HG02885 (cell line): ENCODE results near the gene ERH.
"Not testable (repeated sequence)": the region's sequence is repeated elsewhere in the genome, so short reads cannot be mapped to it uniquely, and the experiment has no call there.

Experiments
- ATAC-seq: cut with Tn5 transposase; IDR thresholded peaks from one replicate; pipeline ENCODE4 v1.9.1; 2021; ENCODE audit warnings: mild to moderate bottlenecking; ENCODE audit not compliant: unreplicated experiment, poor library complexity

Gene ERH

DNA sequence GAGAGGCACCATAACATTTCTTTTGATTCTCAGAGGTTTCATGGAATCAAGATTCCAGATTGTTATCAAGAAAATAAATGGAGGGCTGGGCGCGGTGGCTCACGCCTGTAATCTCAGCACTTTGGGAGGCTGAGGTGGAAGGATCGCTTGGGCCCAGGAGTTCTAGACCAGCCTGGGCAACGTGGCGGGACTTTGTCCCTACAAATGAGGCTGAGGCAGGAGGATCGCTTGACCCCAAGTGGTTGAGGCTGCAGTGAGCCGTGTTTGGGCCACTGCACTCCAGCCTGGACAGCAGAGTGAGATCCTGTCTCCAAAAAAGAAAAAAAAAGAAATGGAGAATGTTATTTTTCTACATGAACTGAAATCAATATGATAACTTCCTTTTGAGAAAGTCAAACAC, 1.7 kb upstream of the ERH start:
- no peak for ATAC-seq

DNA sequence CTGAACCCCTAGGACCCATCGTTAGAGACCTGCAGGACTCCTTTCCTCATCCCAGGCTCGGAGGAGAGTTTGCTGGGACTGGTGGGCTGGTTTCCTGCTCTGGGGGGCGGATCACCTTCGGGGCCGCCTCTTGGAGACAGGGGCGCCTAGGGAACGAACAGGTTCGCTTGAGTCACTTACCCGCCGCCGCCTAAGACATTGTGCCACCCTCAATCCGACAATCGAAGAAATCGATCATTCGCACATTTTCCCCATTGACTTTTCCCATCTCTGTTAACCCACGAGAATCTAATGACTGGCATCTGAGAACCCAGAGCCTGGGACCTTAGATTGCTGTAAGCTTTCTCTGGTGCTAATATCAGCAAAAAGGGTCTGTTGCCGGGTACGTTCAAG, 715 bp upstream of the ERH start:
- ATAC-seq = peak; percentile 10

DNA sequence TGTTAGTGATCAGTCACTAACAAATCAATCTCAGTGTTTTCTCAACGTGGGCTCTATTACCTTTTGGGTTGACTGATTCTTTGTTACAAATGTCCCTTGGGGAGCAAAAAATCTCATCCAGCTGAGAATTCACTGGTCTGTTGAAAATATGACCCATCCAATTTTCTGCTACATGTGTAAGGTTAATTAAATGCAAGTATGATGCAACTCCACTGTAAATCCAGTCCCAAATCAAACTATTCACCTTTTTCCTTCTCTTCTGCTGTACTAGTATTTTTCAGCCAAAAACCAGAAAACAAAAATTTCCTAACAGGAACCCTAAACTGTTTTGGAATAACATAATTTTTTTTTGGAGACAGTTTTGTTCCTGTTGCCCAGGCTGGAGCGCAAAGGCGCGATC, 2.2 kb downstream of the ERH start:
- no peak for ATAC-seq

DNA sequence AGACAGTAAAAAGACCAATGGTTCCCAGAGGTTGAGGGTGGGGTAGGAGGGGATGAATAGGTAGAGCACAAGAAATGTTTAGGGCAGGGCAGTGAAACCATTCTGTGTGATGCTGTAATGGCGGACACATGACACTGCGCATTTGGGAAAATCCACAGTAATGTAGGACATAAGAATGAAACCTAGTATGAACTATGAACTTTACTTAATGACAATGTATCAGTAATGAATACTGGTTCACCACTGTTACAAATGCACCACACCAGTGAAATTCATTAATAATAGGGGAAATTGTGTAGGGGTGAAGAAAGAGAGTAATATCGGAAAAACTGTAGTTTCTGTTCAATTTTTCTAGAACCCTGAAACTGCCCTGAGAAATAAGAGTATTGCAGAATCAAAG, 5.6 kb downstream of the ERH start:
- no peak for ATAC-seq

DNA sequence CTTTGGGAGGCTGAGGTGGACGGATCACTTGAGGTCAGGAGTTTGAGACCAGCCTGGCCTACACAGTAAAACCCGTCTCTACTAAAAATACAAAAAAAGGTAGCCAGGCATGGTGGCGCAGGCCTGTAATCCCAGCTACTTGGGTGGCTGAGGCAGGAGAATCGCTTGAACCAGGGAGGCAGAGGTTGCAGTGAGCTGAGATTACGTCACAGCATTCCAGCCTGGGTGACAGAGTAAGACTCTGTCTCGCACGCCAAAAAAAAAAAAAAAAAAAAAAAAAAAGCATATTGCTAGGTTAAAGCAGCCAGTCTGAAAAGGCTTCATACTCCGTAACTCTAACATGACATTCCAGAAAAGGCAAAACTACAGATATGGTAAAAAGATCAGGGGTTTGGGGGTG, 6.7 kb downstream of the ERH start:
- ATAC-seq = not testable (repeated sequence)

DNA sequence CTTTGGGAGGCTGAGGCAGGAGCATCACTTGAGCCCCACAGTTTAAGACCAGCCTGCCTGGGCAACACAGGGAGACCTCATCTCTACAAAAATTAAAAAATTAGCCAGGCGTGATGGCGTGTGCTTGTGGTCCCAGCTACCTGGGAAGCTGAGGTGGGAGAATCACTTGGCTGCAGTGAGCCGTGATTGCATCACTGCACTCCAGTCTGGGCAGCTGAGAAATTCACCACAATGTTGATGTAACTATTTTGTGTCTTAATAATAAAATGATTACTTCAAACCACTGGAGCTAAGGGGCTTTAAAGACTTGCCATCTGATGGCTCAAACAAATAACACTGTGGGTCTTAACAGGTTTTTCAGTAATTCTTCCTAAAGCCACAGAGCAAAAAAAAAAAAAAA, 10.8 kb downstream of the ERH start:
- ATAC-seq = no peak

DNA sequence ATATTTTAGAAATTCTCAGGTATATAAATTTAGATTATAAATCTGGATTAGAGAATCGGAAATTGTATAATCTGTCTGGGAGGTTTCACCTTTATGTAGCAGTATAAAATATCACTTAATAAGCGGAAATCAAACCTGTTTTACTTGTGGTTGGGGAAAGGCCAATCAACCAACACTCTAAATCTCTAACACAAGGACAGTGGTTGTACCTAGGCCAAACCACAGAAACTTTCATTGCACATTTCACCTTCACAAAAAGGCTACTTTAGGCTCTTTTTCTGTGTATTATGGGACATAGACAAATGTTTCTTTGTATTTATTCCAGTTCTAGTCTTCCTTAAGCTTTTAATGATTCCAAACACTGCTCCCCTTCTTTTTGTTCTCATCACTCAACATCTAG, 19.8 kb downstream of the ERH start:
- ATAC-seq = no peak

DNA sequence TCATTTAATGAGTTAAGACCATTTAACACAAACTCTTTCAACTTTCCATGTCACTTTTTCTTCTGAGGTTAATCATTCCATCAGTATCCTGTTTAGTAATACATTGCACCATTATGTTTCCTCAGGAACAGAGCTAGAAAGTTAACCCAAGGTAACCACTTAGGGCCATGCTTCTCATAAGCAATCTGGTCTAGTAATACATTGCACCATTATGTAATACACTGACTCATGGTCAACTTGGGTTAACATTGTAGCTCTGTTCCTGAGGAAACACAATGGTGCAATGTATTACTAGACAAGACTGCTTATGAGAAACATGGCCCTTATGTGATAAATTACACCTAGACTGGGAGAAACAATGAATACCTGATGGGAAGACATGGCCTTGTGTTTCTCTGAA, 21.7 kb downstream of the ERH start:
- no peak for ATAC-seq

DNA sequence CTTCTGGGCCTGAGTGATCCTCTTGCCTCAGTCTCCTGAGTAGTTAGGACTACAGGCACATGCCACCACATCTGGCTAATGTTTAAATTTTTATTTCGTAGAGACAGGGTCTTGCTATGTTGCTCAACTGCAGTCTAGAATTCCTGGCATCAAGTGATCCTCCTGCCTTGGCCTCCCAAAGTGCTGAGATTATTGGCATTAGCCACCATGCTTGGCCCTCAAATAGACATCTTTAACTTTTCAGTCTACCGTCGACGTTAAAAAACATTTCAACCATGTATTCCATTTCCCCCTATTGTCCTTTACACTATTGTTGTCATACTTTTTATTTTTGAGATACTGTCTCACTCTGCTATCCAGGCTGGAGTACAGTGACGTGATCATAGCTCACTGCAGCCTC, 22.4 kb downstream of the ERH start:
- no peak for ATAC-seq

DNA sequence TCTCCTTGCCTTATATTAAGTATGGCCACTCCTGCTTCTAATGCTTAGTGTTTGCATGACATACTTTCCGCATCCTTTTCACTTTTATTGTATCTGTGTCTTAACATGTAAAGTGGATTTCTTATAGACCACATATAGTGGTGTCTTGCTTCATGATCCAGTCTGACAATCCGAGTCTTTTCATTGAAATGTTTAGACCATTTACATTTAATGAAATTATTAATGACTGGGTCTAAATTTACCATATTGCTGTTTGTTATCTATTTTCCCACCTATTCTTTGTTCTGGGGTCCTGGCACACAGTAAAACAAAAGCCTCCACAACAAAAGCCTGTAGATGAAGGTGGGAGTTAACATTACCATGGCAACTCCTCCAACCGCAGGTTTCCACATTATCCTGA, 22.9 kb downstream of the ERH start:
- ATAC-seq = no peak

DNA sequence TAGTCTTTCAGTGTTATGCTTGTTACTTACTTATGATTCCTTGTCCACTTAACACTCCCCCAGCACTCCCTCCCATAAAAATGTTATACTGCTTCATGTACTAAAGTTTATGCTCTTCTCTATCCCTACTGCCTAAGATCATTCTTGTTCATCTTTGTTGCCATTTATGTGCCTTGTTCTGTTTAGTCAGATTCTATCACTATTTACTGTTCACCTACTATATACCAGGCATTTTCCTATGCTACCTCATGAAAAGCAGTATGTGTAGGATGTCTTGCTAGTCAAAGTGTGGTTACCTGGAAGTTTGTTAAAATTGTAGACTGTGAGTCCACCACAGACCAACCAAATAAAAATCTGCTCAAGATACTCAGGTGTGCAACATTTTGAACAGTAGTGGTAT, 23.9 kb downstream of the ERH start:
- no peak for ATAC-seq

DNA sequence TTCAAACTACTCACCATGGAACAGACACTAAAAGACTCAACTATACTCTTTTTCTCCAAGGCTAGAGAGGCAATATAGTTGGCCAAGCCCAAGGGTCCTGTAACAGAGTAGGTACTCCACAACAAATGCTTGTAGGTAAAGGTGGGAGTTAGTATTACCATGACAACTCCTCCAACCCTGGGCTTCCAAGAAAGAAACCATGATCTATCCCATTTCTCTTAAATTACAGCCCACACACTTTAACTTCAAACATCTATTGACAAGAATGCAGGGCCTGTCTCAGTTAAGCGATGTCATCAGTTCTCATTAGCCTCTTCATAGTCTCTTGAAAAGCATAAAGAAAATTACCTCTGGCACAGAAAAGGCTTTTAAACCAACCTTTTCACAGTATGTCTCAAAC, 25.0 kb downstream of the ERH start:
- no peak for ATAC-seq

DNA sequence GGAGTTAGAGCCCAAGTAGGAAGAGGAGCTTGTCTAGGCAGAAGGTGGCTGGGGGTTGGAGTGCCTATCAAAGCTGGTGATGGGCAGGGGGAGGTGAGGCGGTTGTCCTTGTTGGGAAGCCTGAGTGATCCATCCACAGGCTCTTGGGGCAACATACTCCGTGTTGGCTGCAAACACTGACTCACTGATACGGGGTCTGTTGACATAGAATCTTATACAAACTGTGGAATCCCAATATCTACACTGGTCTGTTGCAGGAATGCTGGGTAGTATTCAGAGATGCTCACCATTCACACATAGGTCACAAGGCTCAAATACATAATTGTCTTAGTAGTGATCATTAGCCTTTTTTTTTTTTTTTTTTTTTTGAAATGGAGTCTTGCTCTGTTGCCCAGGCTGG, 26.0 kb downstream of the ERH start:
- no peak for ATAC-seq

DNA sequence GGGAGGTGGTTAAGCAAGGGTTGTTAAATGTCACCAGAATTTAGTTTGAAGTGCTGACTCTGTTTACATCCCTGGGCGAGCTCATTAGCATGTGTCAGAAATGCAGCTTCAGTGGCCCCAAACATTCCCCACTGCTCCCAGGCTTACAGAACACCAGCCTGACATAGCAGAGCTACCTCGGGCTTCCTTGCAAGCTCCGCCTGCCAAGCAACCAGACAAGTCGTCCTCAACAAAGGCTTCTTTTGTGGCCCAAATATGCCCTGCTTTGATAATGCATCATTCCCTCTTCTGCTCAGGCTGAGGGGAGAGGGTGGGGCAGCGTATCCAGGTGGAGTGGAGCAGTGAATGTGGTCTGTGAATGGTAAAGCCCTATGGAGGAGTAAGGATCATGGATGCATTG, 28.0 kb downstream of the ERH start:
- no peak for ATAC-seq

DNA sequence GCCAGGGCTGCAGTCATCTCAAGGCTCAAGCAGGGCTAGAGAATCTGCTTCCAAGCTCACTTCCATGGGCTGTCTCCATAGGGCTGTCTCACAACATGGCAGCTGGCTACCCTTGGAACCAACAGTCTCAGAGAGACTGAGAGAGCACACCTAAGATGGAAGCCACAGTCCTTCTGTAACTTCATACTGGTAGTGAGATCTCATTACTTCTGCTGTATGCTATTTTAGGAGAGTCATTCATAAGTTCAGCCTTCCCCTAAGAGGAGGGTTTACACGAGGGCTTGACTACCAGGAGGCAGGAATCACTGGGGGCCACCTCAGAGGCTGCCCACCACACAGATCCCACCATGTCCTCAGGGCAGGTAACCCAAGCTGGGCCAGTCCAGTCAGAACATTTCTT, 29.7 kb downstream of the ERH start:
- ATAC-seq = no peak

DNA sequence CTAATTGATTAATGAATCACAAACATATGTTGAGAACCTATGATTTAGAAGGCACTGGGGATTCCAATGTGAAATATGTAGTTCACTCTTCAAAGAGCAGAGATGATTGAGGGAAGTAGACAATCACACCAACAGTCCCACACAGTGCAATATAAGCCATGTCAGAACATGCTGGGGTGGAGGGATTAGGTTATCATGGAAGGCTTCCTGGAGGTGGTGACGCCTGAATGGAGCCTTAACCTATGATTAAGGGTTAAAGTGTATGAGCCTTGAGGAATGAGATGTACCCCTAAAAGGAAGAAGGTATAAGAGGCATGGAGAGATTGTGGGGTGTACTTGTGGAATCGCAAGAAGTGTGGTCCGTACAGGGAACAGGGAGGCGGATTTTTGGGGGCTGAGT, 31.3 kb downstream of the ERH start:
- no peak for ATAC-seq

DNA sequence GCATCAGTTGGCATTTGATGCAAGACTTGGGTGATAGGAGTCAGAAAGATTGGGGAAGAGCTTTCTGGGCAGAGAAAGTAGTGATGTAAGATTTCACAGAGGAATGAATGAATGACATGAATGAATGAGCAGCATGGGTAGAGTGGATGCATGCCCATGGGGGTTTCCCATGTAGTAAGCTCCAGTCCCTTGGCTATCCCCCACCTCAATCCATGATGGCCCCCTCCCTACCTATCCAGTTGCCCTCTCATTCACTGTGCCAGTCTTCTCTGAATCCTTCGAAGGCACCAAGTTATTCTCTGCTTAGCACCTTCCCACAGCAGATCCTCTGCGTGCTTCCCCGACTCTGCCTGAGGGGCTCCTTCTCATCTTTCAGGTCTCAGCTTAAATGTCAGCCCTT, 32.0 kb downstream of the ERH start:
- no peak for ATAC-seq

DNA sequence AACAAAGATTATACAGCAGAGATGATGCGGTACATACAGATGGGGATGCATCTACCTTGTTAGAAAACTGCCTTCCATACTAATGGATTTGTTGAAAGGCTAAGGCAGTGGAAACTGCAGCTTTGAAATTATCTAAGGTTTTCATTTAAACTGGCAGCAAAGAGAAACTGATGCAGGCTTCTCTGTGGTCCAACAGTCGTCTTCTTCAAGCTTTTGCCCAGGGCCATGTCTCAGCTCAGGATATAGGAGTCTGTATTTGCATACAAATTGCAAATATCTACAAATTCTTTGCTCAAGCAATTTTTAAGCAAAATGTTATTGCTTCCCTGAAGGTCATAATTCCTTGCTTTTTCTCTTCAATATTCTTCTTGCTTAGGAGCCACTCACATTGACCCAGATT, 33.7 kb downstream of the ERH start:
- no peak for ATAC-seq

DNA sequence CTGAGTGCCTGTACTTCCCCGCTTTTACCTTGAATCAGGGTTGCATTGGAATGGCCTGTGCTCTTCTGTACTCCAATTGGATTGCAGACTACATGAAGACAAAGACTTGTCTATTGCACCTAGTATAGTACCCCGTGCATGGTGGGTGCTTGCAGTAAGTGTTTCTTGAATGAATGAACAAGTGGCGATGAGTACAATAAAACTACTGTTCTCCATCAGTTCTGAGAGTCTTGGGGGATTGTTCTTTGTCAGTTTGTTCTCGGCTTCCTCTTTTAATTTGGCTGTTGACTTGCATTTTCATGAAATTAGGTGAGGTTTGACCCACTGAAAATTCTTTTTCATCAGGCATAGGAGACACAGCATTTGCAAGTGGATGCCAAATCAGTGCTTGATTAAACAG, 34.1 kb downstream of the ERH start:
- no peak for ATAC-seq

DNA sequence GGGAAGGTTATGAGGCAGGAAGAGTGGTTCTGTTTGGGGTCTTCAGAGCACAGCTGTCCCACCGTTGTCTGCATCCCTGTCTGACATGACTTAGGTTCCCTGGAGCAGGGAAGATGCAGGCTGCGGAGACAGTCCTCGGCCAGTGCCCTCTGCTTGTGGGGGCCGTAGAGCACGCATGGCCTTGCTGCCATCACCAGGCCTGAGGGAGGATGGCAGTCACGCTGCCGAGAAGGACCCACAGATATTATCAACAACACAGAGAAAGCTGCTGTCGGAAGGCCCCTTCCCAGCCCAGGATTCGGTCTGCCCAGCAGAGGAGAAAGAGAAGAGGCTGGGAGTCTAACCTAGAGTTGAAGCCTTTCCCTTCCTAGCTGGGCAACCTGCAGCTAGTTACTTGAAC, 35.0 kb downstream of the ERH start:
- no peak for ATAC-seq

DNA sequence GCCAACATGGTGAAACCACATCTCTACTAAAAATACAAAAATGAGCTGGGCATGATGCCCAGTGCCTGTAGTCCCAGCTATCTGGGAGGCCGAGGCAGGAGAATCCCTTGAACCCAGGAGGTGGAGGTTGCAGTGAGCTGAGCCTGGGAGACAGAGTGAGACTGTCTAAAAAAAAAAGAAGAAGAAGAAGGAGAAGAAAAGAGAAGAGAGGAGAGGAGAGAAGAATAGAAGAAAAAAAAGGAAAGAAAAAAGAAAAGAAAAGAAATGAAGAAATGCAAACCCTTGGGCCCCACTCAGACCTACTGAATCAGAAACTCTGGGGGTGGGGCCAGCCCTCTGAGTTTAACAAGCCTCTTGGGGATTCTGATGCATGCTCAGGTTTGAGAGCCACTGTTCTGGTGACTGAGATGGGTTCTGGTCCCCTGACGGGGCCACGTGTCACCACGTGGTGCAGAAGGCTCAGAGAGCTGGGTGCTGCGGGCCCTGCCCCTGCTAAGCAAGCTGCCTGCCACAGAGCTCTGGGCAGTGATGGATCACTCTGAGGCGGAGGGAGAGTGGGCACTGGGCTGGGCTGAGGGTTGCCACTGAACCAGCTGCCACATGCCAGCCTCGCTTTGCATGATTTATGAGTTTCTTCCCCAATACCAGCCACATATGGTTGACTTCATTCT, 37.5 kb downstream of the ERH start:
- no peak for ATAC-seq

DNA sequence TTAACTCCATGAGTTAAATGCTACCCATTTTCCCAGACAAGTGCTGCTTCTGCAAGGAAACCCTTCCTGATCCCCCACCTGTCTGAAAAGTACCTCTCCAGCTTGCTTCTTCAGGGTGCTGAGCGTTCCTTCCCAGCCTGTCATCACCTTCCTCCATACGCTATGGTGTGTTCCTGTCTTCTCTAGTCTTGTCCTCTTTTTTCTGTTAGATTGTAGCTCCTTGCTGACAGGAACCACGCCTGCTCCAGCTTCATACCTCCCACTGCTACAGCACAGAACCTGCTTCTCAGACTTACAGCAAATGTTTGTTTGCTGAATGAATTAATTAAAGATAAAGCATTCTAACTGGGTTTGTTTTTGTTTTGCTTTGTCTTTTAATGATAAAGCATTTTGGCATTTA, 39.1 kb downstream of the ERH start:
- no peak for ATAC-seq
